ENCODE measurements around the gene MIF4GD. TPM values are rescaled to one million over a fixed set of nuclear protein-coding genes. Genes with fewer than 3 reads are reported as not detected.

MIF4GD gene
- polyA plus RNA-seq, 1 donor from 2014 or later = 27.7 TPM

DNA sequence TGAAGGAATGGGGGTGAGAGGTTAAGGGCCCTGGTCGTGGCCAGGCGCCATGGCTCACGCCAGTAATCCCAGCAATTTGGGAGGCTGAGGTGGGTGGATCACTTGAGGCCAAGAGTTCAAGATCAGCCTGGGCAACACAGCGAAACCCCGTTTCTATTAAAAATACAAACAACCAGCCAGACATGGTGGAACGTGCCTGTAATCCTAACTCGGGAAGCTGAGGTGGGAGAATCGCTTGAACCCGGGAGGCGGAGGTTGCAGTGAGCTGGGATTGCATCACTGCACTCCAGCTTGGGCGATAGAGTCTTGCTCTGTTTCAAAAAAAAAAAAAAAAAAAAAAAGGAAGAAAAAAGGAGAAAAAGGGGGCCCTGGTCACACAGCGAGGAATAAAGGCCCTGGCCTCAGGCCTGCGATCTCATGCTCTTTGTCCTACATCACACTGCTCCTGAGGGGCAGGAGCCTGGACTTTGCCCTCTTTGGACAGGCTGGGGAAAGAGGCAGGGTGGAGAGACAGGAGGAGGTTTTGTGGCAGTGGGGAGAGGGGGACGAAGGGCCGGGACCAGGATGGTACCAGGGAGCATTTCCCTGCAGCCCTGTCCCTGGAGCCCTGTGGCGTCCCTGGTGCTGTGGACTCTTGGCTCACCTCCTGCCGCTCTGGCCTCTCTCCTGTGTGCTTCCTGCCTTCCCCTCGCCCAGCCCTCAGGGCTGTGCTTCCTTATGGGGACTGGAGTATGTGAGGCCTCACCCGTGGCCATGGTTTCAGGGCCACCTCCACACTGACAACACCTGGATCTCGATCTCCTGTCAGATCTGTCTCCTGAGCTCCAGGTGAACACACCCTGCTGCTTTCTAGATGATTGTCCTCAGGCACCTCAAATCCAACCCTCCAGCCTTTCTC, 38.0 kb upstream of the MIF4GD start (continued):
- no peak for TF ChIP-seq MXI1 (conservative IDR thresholded peaks at IDR 0.05; ENCODE audit: poor library complexity, severe bottlenecking)

- no peaks in the 10 kb centered on the region for H3K9me2 ChIP-seq (ENCODE audit: insufficient read depth, low read length)
- H3K4me3 ChIP-seq (ENCODE audit: low read length) = no peak overlapping the region
- H3K79me2 ChIP-seq (replicated peaks; ENCODE audit: insufficient read depth, low read length) = no peaks in the 10 kb centered on the region
- no peaks in the 10 kb centered on the region for H3F3A ChIP-seq (ENCODE audit: insufficient read depth, low read length, poor library complexity, severe bottlenecking)
- H2AFZ ChIP-seq (ENCODE audit: low read depth, low read length) = no peak overlapping the region
- H4K20me1 ChIP-seq (ENCODE audit: insufficient read depth) = no peaks in the 10 kb centered on the region
- H3K9me3 ChIP-seq (ENCODE audit: low read length) = no peaks in the 10 kb centered on the region
- H3K4me2 ChIP-seq (ENCODE audit: low read length) = no peak overlapping the region
- no peaks in the 10 kb centered on the region for H3K27me3 ChIP-seq (ENCODE audit: insufficient read depth, low read depth, low read length)
- TF ChIP-seq EZH2 (IDR thresholded peaks at IDR 0.05; ENCODE audit: borderline replicate concordance, insufficient read depth, low read length, poor library complexity, severe bottlenecking) (no peak), POLR2AphosphoS5 (IDR thresholded peaks at IDR 0.05) (no peak), REST (IDR thresholded peaks at IDR 0.05; ENCODE audit: borderline replicate concordance) (no peak), MXI1 (conservative IDR thresholded peaks at IDR 0.05; ENCODE audit: poor library complexity, severe bottlenecking) (no peak), SMC3 (conservative IDR thresholded peaks at IDR 0.05; ENCODE audit: poor library complexity) (no peak), RAD21 (conservative IDR thresholded peaks at IDR 0.05) (no peak), TAF1 (IDR thresholded peaks at IDR 0.05; ENCODE audit: low read depth) (no peak)
- TF ChIP-seq, protein P1, sequence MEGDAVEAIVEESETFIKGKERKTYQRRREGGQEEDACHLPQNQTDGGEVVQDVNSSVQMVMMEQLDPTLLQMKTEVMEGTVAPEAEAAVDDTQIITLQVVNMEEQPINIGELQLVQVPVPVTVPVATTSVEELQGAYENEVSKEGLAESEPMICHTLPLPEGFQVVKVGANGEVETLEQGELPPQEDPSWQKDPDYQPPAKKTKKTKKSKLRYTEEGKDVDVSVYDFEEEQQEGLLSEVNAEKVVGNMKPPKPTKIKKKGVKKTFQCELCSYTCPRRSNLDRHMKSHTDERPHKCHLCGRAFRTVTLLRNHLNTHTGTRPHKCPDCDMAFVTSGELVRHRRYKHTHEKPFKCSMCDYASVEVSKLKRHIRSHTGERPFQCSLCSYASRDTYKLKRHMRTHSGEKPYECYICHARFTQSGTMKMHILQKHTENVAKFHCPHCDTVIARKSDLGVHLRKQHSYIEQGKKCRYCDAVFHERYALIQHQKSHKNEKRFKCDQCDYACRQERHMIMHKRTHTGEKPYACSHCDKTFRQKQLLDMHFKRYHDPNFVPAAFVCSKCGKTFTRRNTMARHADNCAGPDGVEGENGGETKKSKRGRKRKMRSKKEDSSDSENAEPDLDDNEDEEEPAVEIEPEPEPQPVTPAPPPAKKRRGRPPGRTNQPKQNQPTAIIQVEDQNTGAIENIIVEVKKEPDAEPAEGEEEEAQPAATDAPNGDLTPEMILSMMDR (IDR thresholded peaks at IDR 0.05; ENCODE audit: poor library complexity, severe bottlenecking) = no peak
- no peak overlapping the region for H3K27ac ChIP-seq (ENCODE audit: low read length)
- H3K36me3 ChIP-seq (ENCODE audit: insufficient read depth, low read length) = no peaks in the 10 kb centered on the region
- no peak overlapping the region for H3K9ac ChIP-seq (ENCODE audit: low read length)
These were observed 37.1 kb upstream of the MIF4GD start for GRCh38 chr17:75307957-75308731.
